CD4-positive, alpha-beta memory T cell (primary cell): ENCODE data around the gene TBX3. TPM values are rescaled to one million over a fixed set of nuclear protein-coding genes. Genes with fewer than 3 reads are reported as not detected.

ENCODE experiments used
- CTCF ChIA-PET: fragments of 350-600 bp; sonication (Branson Sonifier 250); formaldehyde crosslinking; loops from one replicate; lab custom pipeline; 2021; ENCODE audit warnings: inconsistent platforms; ENCODE audit not compliant: partially characterized antibody; lab: Charles Lee
- POLR2A ChIA-PET: fragments of 350-600 bp; sonication (Branson Sonifier 250); formaldehyde crosslinking; loops from one replicate; lab custom pipeline; 2021; ENCODE audit not compliant: partially characterized antibody; lab: Charles Lee
- DNase-seq, 5 donors: peaks; one replicate each; pipeline versions ENCODE4 v3.0.0 to v3.0.0-alpha.2; 2020 to 2022; ENCODE audit warnings: mixed read lengths in 1 of 5
- H3K27ac ChIP-seq: one replicate; pipeline ENCODE4 v1.7.0; 2013; ENCODE audit warnings: low read depth, low read length
- H3K27me3 ChIP-seq: 2 replicates; pipeline ENCODE4 v1.7.0; 2013; ENCODE audit warnings: mild to moderate bottlenecking, low read length, moderate library complexity; ENCODE audit not compliant: insufficient read depth
- H3K36me3 ChIP-seq: 2 replicates; pipeline ENCODE4 v1.7.0; 2013; ENCODE audit warnings: mild to moderate bottlenecking, low read length, moderate library complexity; ENCODE audit not compliant: insufficient read depth
- H3K4me1 ChIP-seq: 2 replicates; pipeline ENCODE4 v1.7.0; 2013; ENCODE audit warnings: mild to moderate bottlenecking, low read length, moderate library complexity; ENCODE audit not compliant: insufficient read depth
- H3K4me3 ChIP-seq, 2 donors: one replicate each; pipeline ENCODE4 v1.7.0; 2013; ENCODE audit warnings: low read length in 2 of 2, mild to moderate bottlenecking in 1 of 2
- H3K9me3 ChIP-seq, 2 donors: one replicate each; pipeline ENCODE4 v1.7.0; 2013; ENCODE audit warnings: low read length in 2 of 2, control low read depth in 1 of 2; ENCODE audit not compliant: control insufficient read depth in 1 of 2
- H3K27ac Mint-ChIP-seq, 7 donors: one replicate each; pipeline ENCODE4 v1.8.0; 2020 to 2021; ENCODE audit warnings: mixed read lengths in 7 of 7, mild to moderate bottlenecking in 6 of 7, inconsistent platforms in 3 of 7, moderate library complexity in 3 of 7
- H3K27me3 Mint-ChIP-seq, 2 donors: one replicate each; pipeline ENCODE4 v1.8.0; 2020 to 2021; ENCODE audit warnings: mixed read lengths in 2 of 2
- H3K36me3 Mint-ChIP-seq, 2 donors: one replicate each; pipeline ENCODE4 v1.8.0; 2020 to 2021; ENCODE audit warnings: mixed read lengths in 2 of 2, inconsistent platforms in 1 of 2, mild to moderate bottlenecking in 1 of 2
- H3K4me1 Mint-ChIP-seq, 4 donors: one replicate each; pipeline ENCODE4 v1.8.0; 2020 to 2021; ENCODE audit warnings: mixed read lengths in 4 of 4, mild to moderate bottlenecking in 1 of 4
- H3K4me3 Mint-ChIP-seq, 8 donors: one replicate each; pipeline ENCODE4 v1.8.0; 2020 to 2021; ENCODE audit warnings: mixed read lengths in 8 of 8, mild to moderate bottlenecking in 7 of 8, moderate library complexity in 6 of 8, inconsistent platforms in 3 of 8
- H3K9me3 Mint-ChIP-seq, 8 donors: one replicate each; pipeline ENCODE4 v1.8.0; 2020 to 2021; ENCODE audit warnings: mixed read lengths in 8 of 8, mild to moderate bottlenecking in 5 of 8, inconsistent platforms in 3 of 8, moderate library complexity in 1 of 8
- intact Hi-C: fragments of 100-400 bp; cut with micrococcal nuclease; formaldehyde crosslinking; loops from one replicate; pipeline ENCODE4 v1.15.1; 2023
- polyA plus RNA-seq, 2 donors: library from polyadenylated mRNA; unstranded; fragments of 300-500 nt; fragmentation: Illumina TruSeq; gene quantifications; one replicate each; pipeline ENCODE4 v1.2.3, GENCODE V29; 2021
- total RNA-seq, 2 experiments: library from RNA; stranded (reverse); gene quantifications; one replicate each; pipeline ENCODE4 v1.2.3, GENCODE V29; 2021

TBX3 gene
- total and polyA plus RNA-seq, 4 experiments from 2014 or later: not detected

DNA sequence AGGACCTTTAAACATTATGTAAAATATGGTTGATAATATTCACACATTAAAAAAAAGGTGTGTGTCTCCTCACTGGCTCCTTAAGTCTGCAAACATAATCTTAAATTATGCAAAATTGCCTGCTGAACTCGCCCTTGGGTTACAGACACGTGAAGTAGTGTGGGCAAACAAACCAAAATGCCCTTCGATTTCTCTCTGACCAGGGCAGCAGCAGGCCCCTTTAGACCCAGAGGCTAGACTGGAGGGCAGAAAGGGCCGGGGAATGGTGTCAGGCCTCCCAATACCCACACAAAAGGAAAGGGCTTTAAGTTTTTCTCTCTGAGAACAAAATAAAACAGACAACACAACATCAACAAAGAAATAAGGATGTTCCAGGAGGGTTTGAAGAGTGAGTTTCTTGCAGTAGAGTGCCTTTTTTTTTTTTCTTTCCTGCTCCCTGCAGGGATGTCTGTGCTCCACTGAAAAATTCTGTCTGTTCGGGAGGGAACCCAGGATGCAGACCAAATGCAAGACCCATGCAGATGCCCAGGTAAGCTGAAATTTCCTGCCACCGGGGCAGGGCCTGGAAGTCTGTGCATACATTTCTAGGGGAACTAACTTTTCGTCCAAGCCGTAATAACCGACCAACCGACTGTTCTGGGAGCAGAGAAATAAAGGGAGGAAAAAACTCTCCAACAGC lies 1.7 kb downstream of the TBX3 start:
- peak overlapping the region; percentile 25 to 80 (median 54) for H3K4me3 Mint-ChIP-seq
- H3K4me1 Mint-ChIP-seq: peaks cover 17 to 45% (median 28%) of the 10 kb centered on the region in 4 donors
- H3K36me3 ChIP-seq: no peaks in the 10 kb centered on the region
- peaks cover 8% of the 10 kb centered on the region for H3K4me1 ChIP-seq
- peaks cover 0 to 28% (median 14%) of the 10 kb centered on the region in 8 donors for H3K9me3 Mint-ChIP-seq
- intact Hi-C loops: no loop called here
- peaks cover 49% of the 10 kb centered on the region for H3K27me3 ChIP-seq
- H3K27ac Mint-ChIP-seq: no peak overlapping the region
- H3K9me3 ChIP-seq: no peaks in the 10 kb centered on the region
- ChIA-PET POLR2A (no interaction called here), CTCF (no interaction called here)
- no peak overlapping the region for H3K4me3 ChIP-seq
- H3K36me3 Mint-ChIP-seq: no peaks in the 10 kb centered on the region
- H3K27me3 Mint-ChIP-seq: peaks cover 60 to 81% of the 10 kb centered on the region in 2 donors
- DNase-seq: no peak
- H3K27ac ChIP-seq: no peak overlapping the region

DNA sequence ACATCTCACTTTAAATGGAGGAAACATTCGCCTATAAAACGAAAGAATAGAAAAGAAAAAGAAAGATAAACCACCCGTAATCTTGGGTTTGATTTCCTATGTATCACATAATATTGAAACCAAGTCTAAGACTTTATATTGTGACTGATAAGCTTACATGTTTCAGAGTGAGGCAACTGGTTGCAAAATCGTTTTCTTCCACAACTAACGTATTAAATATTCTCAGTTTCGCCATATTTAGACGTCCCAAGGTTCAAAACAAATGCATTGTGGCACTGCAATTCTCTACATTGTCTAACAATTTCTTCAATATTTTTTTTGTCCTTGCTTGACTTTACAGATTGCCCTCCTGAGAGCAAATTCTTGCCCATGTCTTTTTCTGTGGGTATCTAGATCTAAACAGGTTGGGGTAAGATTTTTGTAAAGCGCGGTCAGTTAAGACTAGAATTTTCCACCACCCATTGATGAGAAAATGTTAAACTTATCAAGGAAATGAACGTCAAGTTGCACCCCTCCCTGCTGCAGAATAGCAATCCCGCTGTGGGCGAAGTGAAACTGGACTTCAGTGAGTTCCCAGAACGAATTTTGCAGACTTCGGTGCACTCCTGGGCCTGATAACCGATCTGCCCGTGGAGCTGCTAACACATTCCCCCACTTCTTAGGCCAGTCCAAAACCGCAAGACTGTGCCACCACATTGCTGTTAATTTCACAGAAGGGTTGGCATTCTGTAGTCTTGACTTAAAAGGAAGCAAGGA lies 2.7 kb downstream of the TBX3 start:
- intact Hi-C loops: no loop called here

DNA sequence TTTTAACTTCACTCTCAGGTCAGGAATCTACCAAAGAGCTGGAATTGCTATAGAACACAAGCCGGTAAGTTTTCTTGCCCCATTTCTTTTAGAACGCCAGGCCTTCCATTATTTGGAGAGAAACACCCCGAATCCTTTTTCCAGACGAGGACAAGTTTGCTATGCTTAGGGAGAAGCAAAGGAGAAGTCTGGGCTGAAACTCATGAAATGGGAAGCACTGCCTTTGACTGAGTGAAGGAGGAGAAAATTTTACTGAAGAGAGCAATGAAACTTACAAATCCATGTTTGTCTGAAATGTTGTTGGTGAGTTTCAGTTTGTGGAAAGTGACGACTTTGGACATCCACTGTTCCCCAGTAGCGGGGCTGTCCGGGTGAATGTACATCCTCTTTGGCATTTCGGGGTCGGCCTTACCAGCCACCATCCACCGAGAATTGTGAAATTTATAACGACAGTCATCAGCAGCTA lies 3.3 kb downstream of the TBX3 start:
- DNase-seq: no peak
- H3K27me3 ChIP-seq: peaks cover 33% of the 10 kb centered on the region
- H3K4me3 ChIP-seq: no peak overlapping the region
- H3K9me3 Mint-ChIP-seq: peaks cover 0 to 24% (median 11%) of the 10 kb centered on the region in 8 donors
- peaks cover 56 to 76% of the 10 kb centered on the region in 2 donors for H3K27me3 Mint-ChIP-seq
- intact Hi-C loops: no loop called here
- peaks cover 15 to 34% (median 24%) of the 10 kb centered on the region in 4 donors for H3K4me1 Mint-ChIP-seq
- H3K4me3 Mint-ChIP-seq: peak overlapping the region in 1 of 8 donors; percentile 51
- no peak overlapping the region for H3K27ac Mint-ChIP-seq
- no peaks in the 10 kb centered on the region for H3K9me3 ChIP-seq
- no peak overlapping the region for H3K27ac ChIP-seq
- ChIA-PET POLR2A (no interaction called here), CTCF (no interaction called here)
- H3K4me1 ChIP-seq: peaks cover 8% of the 10 kb centered on the region
- no peaks in the 10 kb centered on the region for H3K36me3 ChIP-seq
- H3K36me3 Mint-ChIP-seq: no peaks in the 10 kb centered on the region

More for the DNA sequence above, 2.7 kb downstream of the TBX3 start:
- H3K4me1 ChIP-seq: peaks cover 8% of the 10 kb centered on the region
- peaks cover 0 to 24% (median 11%) of the 10 kb centered on the region in 8 donors for H3K9me3 Mint-ChIP-seq
- no peak overlapping the region for H3K4me3 ChIP-seq
- no peak overlapping the region for H3K27ac Mint-ChIP-seq
- H3K4me1 Mint-ChIP-seq: peaks cover 15 to 41% (median 24%) of the 10 kb centered on the region in 4 donors
- no peaks in the 10 kb centered on the region for H3K36me3 Mint-ChIP-seq
- POLR2A ChIA-PET: no interaction called here
- DNase-seq: no peak
- H3K9me3 ChIP-seq: no peaks in the 10 kb centered on the region
- H3K27ac ChIP-seq: no peak overlapping the region
- H3K27me3 Mint-ChIP-seq: peaks cover 54 to 80% of the 10 kb centered on the region in 2 donors
- H3K4me3 Mint-ChIP-seq: peak overlapping the region in 1 of 8 donors; percentile 10
- CTCF ChIA-PET: no interaction called here
- H3K36me3 ChIP-seq: no peaks in the 10 kb centered on the region
- peaks cover 39% of the 10 kb centered on the region for H3K27me3 ChIP-seq

DNA sequence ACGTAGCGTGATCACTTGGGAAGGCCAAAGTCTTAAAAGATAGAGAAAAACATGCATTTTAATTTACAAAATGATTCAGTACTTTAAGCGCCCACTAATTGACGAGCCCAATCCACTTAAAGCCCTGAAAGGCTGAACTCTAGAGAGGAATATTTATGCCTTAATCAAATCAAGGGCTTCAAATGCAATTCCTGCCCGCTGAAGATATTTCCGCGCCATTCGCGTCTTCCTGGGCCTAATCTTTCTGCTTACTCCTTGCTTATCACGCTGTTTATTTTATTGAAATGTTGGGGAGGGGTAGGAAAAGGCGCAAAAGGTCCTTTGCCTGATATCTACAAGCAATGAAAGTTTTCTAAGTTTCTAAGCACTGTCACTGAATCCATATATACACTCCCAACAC lies 4.0 kb downstream of the TBX3 start:
- intact Hi-C loops: no loop called here
- Histone ChIP-seq H3K4me1 (peaks cover 3% of the 10 kb centered on the region), H3K27me3 (peaks cover 26% of the 10 kb centered on the region), H3K9me3 (no peaks in the 10 kb centered on the region), H3K4me3 (no peak overlapping the region), H3K36me3 (no peaks in the 10 kb centered on the region), H3K27ac (no peak overlapping the region)
- H3K4me1 Mint-ChIP-seq: peaks cover 14 to 28% (median 22%) of the 10 kb centered on the region in 4 donors
- ChIA-PET CTCF (no interaction called here), POLR2A (no interaction called here)
- DNase-seq: no peak
- peak overlapping the region in 1 of 7 donors; percentile 11 for H3K27ac Mint-ChIP-seq
- H3K27me3 Mint-ChIP-seq: peaks cover 57 to 75% of the 10 kb centered on the region in 2 donors
- peaks cover 0 to 24% (median 8%) of the 10 kb centered on the region in 8 donors for H3K9me3 Mint-ChIP-seq
- no peaks in the 10 kb centered on the region for H3K36me3 Mint-ChIP-seq
- no peak overlapping the region for H3K4me3 Mint-ChIP-seq

DNA sequence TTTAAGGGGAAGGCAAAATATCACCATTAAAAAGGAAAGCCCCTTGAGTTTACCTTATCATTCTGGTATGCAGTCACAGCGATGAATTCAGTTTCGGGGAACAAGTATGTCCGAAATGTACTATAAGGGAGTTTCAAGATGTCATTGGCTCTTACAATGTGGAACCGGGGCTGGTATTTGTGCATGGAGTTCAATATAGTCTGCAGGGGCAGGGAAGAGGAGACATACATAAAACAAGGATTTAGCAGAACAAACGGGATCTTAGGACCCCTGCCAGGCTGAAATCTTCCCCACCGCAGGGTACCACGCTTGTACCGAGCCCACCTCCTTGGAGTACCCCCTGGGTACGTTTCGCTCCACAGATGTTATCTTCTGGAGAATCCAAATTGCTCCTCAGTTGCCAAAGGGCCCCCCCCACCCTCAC lies 4.5 kb downstream of the TBX3 start:
- Mint-ChIP-seq H3K4me3 (no peak overlapping the region), H3K27me3 (peaks cover 57 to 73% of the 10 kb centered on the region in 2 donors), H3K27ac (no peak overlapping the region), H3K9me3 (peaks cover 0 to 24% (median 8%) of the 10 kb centered on the region in 8 donors), H3K4me1 (peaks cover 12 to 26% (median 19%) of the 10 kb centered on the region in 4 donors), H3K36me3 (no peaks in the 10 kb centered on the region)
- Histone ChIP-seq H3K4me1 (no peaks in the 10 kb centered on the region), H3K27me3 (peaks cover 25% of the 10 kb centered on the region), H3K4me3 (no peak overlapping the region), H3K36me3 (no peaks in the 10 kb centered on the region), H3K27ac (no peak overlapping the region), H3K9me3 (no peaks in the 10 kb centered on the region)
- ChIA-PET CTCF (no interaction called here), POLR2A (no interaction called here)
- DNase-seq: no peak
- intact Hi-C loops: no loop called here

DNA sequence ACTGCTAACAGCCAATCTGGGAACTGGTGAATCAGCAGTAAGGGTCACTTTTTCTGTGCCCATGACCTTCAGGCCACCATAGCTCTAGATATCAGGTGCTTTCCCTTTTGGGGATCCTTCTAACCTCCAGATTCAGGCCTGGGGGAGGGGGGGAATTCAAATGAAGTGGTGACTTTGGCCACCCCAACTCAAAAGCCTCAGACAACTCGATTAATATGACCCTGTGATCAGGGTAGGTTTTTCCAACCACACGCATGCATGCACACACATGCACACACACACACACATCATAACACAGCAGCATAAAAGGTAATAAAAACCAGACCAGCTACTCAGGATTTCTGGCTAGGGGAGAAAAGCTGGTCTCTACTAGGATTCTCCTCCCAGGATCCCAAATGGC lies 5.3 kb downstream of the TBX3 start:
- POLR2A ChIA-PET: no interaction called here
- intact Hi-C loops: no loop called here
- H3K27me3 Mint-ChIP-seq: peaks cover 53 to 70% of the 10 kb centered on the region in 2 donors
- no peak for DNase-seq
- Histone ChIP-seq H3K27ac (no peak overlapping the region), H3K4me3 (no peak overlapping the region), H3K36me3 (no peaks in the 10 kb centered on the region), H3K4me1 (no peaks in the 10 kb centered on the region), H3K9me3 (no peaks in the 10 kb centered on the region), H3K27me3 (peaks cover 22% of the 10 kb centered on the region)
- H3K27ac Mint-ChIP-seq: no peak overlapping the region
- H3K4me3 Mint-ChIP-seq: no peak overlapping the region
- peaks cover 0 to 25% (median 7%) of the 10 kb centered on the region in 8 donors for H3K9me3 Mint-ChIP-seq
- H3K36me3 Mint-ChIP-seq: no peaks in the 10 kb centered on the region
- CTCF ChIA-PET: no interaction called here
- peaks cover 8 to 18% (median 14%) of the 10 kb centered on the region in 4 donors for H3K4me1 Mint-ChIP-seq

DNA sequence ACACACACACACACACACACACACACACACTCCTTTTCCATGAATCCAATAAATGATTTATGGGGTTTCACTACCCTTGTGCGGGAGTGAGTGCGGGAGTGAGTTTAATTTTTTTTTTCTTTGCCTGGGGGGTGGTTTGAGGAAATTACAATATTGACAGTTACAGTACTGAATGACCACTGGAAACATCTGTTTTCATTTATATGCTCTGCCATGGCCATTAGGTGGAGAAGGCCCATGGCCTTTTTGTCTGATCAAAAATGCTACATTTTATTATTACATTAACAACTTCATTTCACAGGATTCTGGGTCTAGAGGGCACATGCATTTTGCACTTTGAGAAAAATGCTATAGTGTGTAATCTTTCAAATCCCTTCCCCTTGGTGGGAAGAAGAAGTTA lies 5.9 kb downstream of the TBX3 start:
- no peak overlapping the region for H3K27ac Mint-ChIP-seq
- CTCF ChIA-PET: no interaction called here
- no peak overlapping the region for H3K4me3 Mint-ChIP-seq
- H3K9me3 Mint-ChIP-seq: peaks cover 0 to 22% (median 7%) of the 10 kb centered on the region in 8 donors
- Histone ChIP-seq H3K27ac (no peak overlapping the region), H3K4me1 (no peaks in the 10 kb centered on the region), H3K36me3 (no peaks in the 10 kb centered on the region), H3K4me3 (no peak overlapping the region), H3K9me3 (no peaks in the 10 kb centered on the region), H3K27me3 (peaks cover 18% of the 10 kb centered on the region)
- POLR2A ChIA-PET: no interaction called here
- H3K27me3 Mint-ChIP-seq: peaks cover 54 to 70% of the 10 kb centered on the region in 2 donors
- H3K36me3 Mint-ChIP-seq: no peaks in the 10 kb centered on the region
- H3K4me1 Mint-ChIP-seq: peaks cover 2 to 12% (median 7%) of the 10 kb centered on the region in 4 donors
- no peak for DNase-seq
- intact Hi-C loops: no loop called here
